GM21825 (cell line): Measurements from ENCODE around the gene ATG2B.

Experiments
- ATAC-seq: cut with Tn5 transposase; IDR thresholded peaks from one replicate; pipeline ENCODE4 v1.9.1; 2021; ENCODE audit warnings: mild to moderate bottlenecking, moderate library complexity; ENCODE audit not compliant: unreplicated experiment

ATG2B gene

GRCh38 chr14:96309896-96310330, 53.2 kb downstream of the ATG2B start:
- no peak for ATAC-seq

GRCh38 chr14:96309133-96309895, 53.8 kb downstream of the ATG2B start:
- no peak for ATAC-seq

- ATAC-seq = no peak
Observed at GRCh38 chr14:96307434-96307833, 55.7 kb downstream of the ATG2B start.

GRCh38 chr14:96304956-96305355, 58.2 kb downstream of the ATG2B start:
- no peak for ATAC-seq

- no peak for ATAC-seq
Observed at GRCh38 chr14:96303981-96304380, 59.2 kb downstream of the ATG2B start.

GRCh38 chr14:96299441-96299840, 63.7 kb downstream of the ATG2B start:
- ATAC-seq = no peak

- ATAC-seq = no peak
Observed at GRCh38 chr14:96297997-96298515, 65.1 kb downstream of the ATG2B start.

GRCh38 chr14:96297000-96297399, 66.1 kb downstream of the ATG2B start:
- ATAC-seq = no peak

- no peak for ATAC-seq
Observed at GRCh38 chr14:96294246-96294645, 68.9 kb downstream of the ATG2B start.

GRCh38 chr14:96287856-96288255, 75.3 kb downstream of the ATG2B start:
- no peak for ATAC-seq

GRCh38 chr14:96286251-96286650, 76.9 kb downstream of the ATG2B start:
- no peak for ATAC-seq

GRCh38 chr14:96285667-96286066, 77.5 kb downstream of the ATG2B start:
- ATAC-seq = no peak

GRCh38 chr14:96284430-96284829, 78.7 kb downstream of the ATG2B start:
- ATAC-seq = no peak

GRCh38 chr14:96284008-96284407, 79.1 kb downstream of the ATG2B start:
- ATAC-seq = no peak

GRCh38 chr14:96281486-96281885, 81.7 kb downstream of the ATG2B start:
- no peak for ATAC-seq

- ATAC-seq = no peak
Observed at GRCh38 chr14:96280104-96280503, 83.0 kb downstream of the ATG2B start.

GRCh38 chr14:96279564-96279963, 83.6 kb downstream of the ATG2B start:
- no peak for ATAC-seq

GRCh38 chr14:96277890-96278289, 85.3 kb downstream of the ATG2B start:
- no peak for ATAC-seq

GRCh38 chr14:96275177-96276112, 87.7 kb downstream of the ATG2B start:
- no peak for ATAC-seq

- no peak for ATAC-seq
Observed at GRCh38 chr14:96274543-96274942, 88.6 kb downstream of the ATG2B start.

GRCh38 chr14:96274122-96274521, 89.0 kb downstream of the ATG2B start:
- ATAC-seq = no peak

GRCh38 chr14:96273629-96274028, 89.5 kb downstream of the ATG2B start:
- ATAC-seq = no peak
